A549 treated with CORT108297 at 1 μM for 4 hours (cell line): Measurements from ENCODE around the gene SLC6A12. TPM values are rescaled to one million over a fixed set of nuclear protein-coding genes. Genes with fewer than 3 reads are reported as not detected.

Experiments used
- total RNA-seq: library from RNA; stranded (reverse); fragments of 200-300 nt; extraction: Qiagen RNA extraction; gene quantifications from 5 replicates; pipeline ENCODE4 v1.2.3, GENCODE V29; 2022

The SLC6A12 gene
- 0.51 to 1.1 TPM (median 0.69 TPM) in 5 replicates for total RNA-seq

DNA sequence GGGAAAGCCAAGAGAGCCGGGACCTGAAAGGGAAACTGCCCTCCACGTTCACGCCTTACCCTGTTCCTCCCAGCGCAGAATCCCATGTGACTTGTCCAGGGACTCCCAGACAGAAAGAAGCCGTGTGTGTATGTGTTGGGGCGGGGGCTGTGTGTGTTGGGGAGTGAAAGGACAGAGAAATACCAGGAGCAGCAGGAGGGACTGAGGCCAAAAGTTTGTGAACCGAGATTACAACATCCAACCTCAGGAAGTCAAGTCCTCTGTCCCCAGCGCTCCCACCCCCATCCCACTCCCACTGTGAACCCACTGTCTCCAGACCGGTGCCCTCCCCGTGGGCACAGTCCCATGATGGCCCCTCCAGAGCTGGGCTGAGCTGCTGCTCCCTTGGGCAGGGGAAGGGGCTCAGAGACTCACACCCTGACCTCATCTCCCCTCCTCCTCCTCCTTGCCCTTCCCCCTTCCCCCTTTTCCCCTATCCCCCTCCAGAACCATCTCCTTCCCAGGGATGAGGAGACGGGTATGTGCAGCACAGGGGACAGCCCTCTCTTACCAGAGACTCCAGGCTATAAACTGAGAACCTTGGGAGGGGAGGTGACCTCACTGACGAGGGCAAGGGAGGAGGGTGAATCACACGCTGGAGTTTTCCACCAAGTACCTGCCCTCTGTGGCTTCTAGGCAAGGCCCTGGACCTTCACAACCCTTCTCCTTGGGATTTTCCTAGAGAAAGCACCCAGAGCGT lies at the start of gene SLC6A12:
Gene SLC6A12 (minus strand): TSS at position 155 of the 739 bp plus-strand sequence. CDS start 4,171 bp downstream, outside the sequence.

DNA sequence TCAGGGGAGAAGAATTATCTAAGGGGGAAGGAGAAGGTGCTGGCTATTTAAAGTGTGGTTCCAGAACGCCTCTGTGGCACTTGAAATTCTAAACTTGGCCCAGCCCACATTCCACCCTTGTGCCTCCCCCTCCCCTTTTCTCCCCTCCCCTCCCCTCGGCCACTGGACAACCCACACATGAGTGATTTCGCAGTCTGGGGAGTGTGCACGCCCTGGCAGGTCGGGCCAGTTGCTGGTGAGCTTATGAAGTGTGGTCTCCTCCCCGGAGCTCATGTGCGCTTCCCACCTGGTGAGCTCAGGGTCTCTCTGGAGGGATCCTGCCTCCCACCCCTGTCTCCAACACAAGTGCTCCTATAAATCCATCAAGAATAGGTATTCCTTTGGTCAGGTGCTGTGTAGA lies 48.9 kb upstream of the SLC6A12 start, which contains the start of gene SLC6A13:
Gene SLC6A13 (minus strand): TSS at position 20 of the 400 bp plus-strand sequence. CDS start 2,784 bp downstream, outside the sequence.

Other genes with a start within 250 kb of the SLC6A12 start
- gene IQSEC3, start 147.4 kb downstream of the SLC6A12 start, total RNA-seq = 0.01 to 0.10 TPM in 2 of 5 replicates, not detected in the others
- 0.17 to 0.36 TPM (median 0.33 TPM) in 5 replicates for gene SLC6A13, start 48.7 kb upstream of the SLC6A12 start, total RNA-seq
- gene KDM5A, start 175.2 kb upstream of the SLC6A12 start, total RNA-seq = 15.0 to 23.7 TPM (median 20.5 TPM) in 5 replicates
- 11.2 to 15.0 TPM (median 12.6 TPM) in 5 replicates for gene CCDC77, start 187.5 kb upstream of the SLC6A12 start, total RNA-seq
- gene B4GALNT3, start 245.8 kb upstream of the SLC6A12 start, total RNA-seq = 0.43 to 0.81 TPM (median 0.59 TPM) in 5 replicates